Measurements from ENCODE around the gene TAS1R3. TPM values are rescaled to one million over a fixed set of nuclear protein-coding genes. Genes with fewer than 3 reads are reported as not detected.

The TAS1R3 gene
- total RNA-seq: 0.22 and 0.34 TPM in 2 replicates

DNA sequence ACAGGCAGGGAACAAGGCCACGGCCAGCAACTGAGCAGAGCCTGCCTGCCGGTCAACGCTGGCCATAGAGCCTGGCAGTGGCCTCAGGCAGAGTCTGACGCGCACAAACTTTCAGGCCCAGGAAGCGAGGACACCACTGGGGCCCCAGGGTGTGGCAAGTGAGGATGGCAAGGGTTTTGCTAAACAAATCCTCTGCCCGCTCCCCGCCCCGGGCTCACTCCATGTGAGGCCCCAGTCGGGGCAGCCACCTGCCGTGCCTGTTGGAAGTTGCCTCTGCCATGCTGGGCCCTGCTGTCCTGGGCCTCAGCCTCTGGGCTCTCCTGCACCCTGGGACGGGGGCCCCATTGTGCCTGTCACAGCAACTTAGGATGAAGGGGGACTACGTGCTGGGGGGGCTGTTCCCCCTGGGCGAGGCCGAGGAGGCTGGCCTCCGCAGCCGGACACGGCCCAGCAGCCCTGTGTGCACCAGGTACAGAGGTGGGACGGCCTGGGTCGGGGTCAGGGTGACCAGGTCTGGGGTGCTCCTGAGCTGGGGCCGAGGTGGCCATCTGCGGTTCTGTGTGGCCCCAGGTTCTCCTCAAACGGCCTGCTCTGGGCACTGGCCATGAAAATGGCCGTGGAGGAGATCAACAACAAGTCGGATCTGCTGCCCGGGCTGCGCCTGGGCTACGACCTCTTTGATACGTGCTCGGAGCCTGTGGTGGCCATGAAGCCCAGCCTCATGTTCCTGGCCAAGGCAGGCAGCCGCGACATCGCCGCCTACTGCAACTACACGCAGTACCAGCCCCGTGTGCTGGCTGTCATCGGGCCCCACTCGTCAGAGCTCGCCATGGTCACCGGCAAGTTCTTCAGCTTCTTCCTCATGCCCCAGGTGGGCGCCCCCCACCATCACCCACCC lies at the start of gene TAS1R3:
TAS1R3 (plus strand) TSS at position 213 of the 898 bp plus-strand sequence; CDS start at position 279, 66 bp downstream.
- peaks cover 5% of the 10 kb centered on the region for H3K4me1 Mint-ChIP-seq (ENCODE audit: low read depth)
- H3K4me3 Mint-ChIP-seq: no peak within 1 kb of the TSS
- H3K27me3 Mint-ChIP-seq (ENCODE audit: insufficient read depth): no peaks in the 10 kb centered on the region
- no peaks in the 10 kb centered on the region for H3K36me3 Mint-ChIP-seq (ENCODE audit: low read depth)
- intact Hi-C loops (cut with micrococcal nuclease): no loop called here
- no peak within 1 kb of the TSS for H3K27ac Mint-ChIP-seq
- no peak for DNase-seq (ENCODE audit: low spot score)
- H3K9me3 Mint-ChIP-seq: no peaks in the 10 kb centered on the region

DNA sequence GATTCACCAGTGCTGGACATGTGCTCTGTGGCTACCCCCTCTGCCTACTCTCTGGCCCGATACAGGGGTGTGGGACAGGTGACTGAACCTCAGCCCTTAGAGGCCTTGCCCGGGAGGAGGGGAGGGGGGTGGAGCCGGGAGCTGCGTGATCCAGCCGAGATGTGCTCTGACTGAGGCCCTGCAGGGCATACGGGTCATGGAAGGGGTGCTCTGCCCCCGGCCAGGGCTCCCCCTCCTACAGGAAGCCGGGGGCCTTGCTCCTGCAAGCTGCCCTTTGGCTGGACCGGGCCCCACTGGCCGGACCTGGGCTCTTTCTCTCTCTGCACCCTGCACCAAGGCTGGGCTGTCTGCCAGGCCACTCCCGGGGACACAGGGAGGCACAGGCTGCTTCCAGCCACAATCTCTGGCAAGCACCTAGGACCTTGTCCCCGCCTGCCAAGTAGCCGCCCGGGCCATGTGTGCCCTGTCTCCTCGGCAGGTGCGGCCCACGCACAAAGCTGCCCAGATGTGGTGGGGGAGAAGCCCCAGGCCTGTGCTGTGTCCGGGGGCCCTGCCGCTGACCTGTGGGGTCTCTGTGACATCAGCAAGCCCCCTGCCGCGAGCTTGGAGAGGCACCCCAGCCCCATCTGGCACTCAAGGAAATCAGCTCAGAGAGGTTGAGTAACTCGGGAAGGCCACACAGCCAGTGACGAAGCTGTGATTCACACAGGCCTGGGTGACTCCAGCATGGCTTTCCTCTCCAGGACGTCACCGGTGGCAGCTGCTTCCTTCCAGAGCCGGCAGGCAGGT lies 49.4 kb upstream of the TAS1R3 start:
- Mint-ChIP-seq H3K27ac (no peak overlapping the region), H3K27me3 (ENCODE audit: insufficient read depth) (no peaks in the 10 kb centered on the region), H3K4me3 (no peak overlapping the region), H3K4me1 (ENCODE audit: low read depth) (no peaks in the 10 kb centered on the region), H3K9me3 (no peaks in the 10 kb centered on the region), H3K36me3 (ENCODE audit: low read depth) (no peaks in the 10 kb centered on the region)
- no peak for DNase-seq (ENCODE audit: low spot score)
- intact Hi-C loops (cut with micrococcal nuclease): no loop called here

DNA sequence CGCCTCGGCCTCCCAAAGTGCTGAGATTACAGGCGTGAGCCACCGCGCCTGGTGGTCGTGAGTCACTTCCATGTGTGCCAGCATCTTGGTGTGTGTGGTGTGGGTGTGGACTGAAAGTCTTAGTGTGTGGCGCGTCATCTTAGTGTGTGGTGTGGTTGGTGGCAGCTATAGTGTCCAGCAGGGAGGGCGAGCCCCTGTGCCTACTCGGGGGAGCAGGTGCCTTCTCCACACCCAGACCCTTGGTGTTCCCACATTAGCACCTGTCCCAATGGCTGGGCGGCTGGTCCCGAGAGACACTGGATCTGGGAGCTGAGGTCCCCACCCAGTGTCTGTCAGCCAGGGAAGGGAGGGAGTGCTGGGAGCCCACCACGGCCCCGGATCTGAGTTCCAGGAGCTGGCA lies 48.1 kb upstream of the TAS1R3 start:
- Mint-ChIP-seq H3K27ac (no peak overlapping the region), H3K27me3 (ENCODE audit: insufficient read depth) (no peaks in the 10 kb centered on the region), H3K4me3 (no peak overlapping the region), H3K9me3 (no peaks in the 10 kb centered on the region), H3K36me3 (ENCODE audit: low read depth) (no peaks in the 10 kb centered on the region), H3K4me1 (ENCODE audit: low read depth) (no peaks in the 10 kb centered on the region)
- intact Hi-C loops (cut with micrococcal nuclease): no loop called here
- DNase-seq (ENCODE audit: low spot score): no peak

DNA sequence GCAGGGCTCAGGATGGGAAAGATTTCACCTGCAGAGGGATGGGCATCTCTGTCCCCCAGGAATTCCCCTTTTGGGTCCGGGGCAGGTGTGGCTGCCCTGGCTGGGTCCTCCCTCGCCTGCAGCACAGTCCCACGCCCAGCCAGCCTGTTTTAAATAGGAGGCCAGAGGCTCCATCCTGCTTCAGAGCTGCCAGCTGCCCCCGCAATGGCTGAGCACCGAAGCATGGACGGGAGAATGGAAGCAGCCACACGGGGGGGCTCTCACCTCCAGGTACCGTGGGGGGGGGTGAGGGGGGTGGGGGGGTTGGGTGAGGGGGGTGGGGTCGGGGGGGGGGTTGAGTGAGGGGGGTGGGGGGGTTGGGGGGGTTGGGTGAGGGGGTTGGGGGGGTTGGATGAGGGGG lies 47.3 kb upstream of the TAS1R3 start:
- H3K27ac Mint-ChIP-seq: no peak overlapping the region
- no peak for DNase-seq (ENCODE audit: low spot score)
- no peaks in the 10 kb centered on the region for H3K27me3 Mint-ChIP-seq (ENCODE audit: insufficient read depth)
- H3K4me3 Mint-ChIP-seq: no peak overlapping the region
- H3K36me3 Mint-ChIP-seq (ENCODE audit: low read depth): no peaks in the 10 kb centered on the region
- intact Hi-C loops (cut with micrococcal nuclease): no loop called here
- H3K9me3 Mint-ChIP-seq: no peaks in the 10 kb centered on the region
- no peaks in the 10 kb centered on the region for H3K4me1 Mint-ChIP-seq (ENCODE audit: low read depth)

DNA sequence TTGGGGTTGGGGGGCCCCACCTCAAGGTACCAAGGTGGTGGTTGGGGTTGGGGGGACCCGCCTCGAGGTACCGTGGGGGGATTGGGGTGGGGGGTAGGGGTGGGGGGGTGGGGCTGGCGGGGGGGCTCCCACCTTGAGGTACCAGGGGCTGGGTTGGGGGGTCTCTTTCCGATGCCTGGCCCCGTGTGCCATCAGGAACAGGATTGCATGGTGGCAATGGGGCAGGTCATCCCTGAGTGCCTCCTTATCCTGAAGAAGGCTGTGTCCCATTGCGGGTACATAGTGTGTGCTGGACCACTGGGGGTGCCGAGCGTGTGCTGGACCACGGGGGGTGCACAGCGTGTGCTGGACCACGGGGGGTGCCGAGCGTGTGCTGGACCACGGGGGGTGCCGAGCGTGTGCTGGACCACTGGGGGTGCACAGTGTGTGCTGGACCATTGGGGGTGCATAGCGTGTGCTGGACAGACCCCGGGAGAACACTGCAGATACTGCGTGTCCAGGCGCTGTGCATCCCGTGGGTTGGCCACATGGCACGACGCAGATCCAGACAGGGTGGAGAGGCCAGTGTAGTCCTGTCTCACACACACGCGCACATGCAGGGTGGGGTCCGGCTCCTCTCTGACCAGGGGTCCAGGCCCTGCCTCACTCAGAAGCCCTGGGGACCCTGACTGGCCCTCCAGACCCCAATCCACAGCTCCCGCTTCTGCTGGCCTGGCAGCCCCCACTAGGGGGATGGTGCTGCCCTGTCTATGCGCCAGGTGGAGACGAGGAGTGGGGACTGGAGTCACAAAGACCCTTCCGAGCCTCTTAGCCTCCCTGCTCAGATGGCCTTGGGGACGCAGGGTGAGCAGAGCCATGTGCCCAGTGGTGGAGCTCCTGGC lies 46.6 kb upstream of the TAS1R3 start:
- H3K4me3 Mint-ChIP-seq: no peak overlapping the region
- H3K36me3 Mint-ChIP-seq (ENCODE audit: low read depth): no peaks in the 10 kb centered on the region
- H3K27ac Mint-ChIP-seq: no peak overlapping the region
- no peaks in the 10 kb centered on the region for H3K27me3 Mint-ChIP-seq (ENCODE audit: insufficient read depth)
- intact Hi-C loops (cut with micrococcal nuclease): no loop called here
- no peaks in the 10 kb centered on the region for H3K9me3 Mint-ChIP-seq
- DNase-seq (ENCODE audit: low spot score): no peak
- no peaks in the 10 kb centered on the region for H3K4me1 Mint-ChIP-seq (ENCODE audit: low read depth)

DNA sequence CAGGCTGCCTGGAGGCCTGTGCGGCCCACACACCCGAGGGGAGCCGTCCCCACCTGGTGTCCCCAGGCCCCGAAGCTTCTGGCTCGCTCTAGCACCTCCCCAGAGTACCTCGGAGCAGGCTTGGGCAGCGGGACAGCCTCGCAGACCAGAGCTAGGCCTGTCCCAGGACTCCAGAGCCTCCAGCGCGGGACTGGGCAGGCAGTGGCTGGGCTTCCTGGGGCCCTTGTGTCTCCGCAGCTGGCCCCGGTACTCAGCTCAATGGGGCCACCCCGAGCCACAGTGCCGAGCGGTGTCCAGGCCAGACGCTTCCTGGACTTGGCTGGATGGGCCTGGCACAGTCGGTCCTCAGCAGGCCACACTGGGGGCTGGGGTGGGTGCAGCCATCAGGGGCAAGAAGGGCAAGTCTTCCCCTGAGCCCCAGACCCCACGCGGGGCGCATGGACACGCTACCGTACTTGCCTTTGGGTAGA lies 45.9 kb upstream of the TAS1R3 start:
- Mint-ChIP-seq H3K36me3 (ENCODE audit: low read depth) (no peaks in the 10 kb centered on the region), H3K4me1 (ENCODE audit: low read depth) (no peaks in the 10 kb centered on the region), H3K27ac (no peak overlapping the region), H3K4me3 (no peak overlapping the region), H3K27me3 (ENCODE audit: insufficient read depth) (no peaks in the 10 kb centered on the region), H3K9me3 (no peaks in the 10 kb centered on the region)
- intact Hi-C loops (cut with micrococcal nuclease): no loop called here
- no peak for DNase-seq (ENCODE audit: low spot score)

DNA sequence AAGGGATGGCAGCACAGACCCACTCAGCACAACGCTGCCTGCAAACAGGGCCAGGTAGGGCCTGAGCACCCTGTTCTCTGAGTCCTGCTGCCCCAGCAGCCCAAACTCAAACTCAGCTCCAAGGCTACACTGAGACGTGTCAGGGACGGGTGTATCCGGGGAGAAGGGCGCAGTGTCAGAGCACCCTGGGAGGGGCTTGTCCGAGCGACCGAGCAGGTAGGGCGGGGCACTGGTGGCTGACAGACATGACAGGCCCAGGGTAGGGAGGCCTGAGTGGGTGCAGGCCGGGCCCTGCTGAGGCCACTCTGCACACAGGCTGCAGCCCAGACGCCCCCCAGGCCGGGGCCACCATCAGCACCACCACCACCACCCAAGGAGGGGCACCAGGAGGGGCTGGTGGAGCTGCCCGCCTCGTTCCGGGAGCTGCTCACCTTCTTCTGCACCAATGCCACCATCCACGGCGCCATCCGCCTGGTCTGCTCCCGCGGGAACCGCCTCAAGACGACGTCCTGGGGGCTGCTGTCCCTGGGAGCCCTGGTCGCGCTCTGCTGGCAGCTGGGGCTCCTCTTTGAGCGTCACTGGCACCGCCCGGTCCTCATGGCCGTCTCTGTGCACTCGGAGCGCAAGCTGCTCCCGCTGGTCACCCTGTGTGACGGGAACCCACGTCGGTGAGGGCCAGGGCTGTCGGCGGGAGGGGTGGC lies 45.3 kb upstream of the TAS1R3 start:
- Mint-ChIP-seq H3K9me3 (no peaks in the 10 kb centered on the region), H3K4me1 (ENCODE audit: low read depth) (no peaks in the 10 kb centered on the region), H3K4me3 (no peak overlapping the region), H3K27ac (no peak overlapping the region), H3K36me3 (ENCODE audit: low read depth) (no peaks in the 10 kb centered on the region), H3K27me3 (ENCODE audit: insufficient read depth) (no peaks in the 10 kb centered on the region)
- intact Hi-C loops (cut with micrococcal nuclease): no loop called here
- no peak for DNase-seq (ENCODE audit: low spot score)

DNA sequence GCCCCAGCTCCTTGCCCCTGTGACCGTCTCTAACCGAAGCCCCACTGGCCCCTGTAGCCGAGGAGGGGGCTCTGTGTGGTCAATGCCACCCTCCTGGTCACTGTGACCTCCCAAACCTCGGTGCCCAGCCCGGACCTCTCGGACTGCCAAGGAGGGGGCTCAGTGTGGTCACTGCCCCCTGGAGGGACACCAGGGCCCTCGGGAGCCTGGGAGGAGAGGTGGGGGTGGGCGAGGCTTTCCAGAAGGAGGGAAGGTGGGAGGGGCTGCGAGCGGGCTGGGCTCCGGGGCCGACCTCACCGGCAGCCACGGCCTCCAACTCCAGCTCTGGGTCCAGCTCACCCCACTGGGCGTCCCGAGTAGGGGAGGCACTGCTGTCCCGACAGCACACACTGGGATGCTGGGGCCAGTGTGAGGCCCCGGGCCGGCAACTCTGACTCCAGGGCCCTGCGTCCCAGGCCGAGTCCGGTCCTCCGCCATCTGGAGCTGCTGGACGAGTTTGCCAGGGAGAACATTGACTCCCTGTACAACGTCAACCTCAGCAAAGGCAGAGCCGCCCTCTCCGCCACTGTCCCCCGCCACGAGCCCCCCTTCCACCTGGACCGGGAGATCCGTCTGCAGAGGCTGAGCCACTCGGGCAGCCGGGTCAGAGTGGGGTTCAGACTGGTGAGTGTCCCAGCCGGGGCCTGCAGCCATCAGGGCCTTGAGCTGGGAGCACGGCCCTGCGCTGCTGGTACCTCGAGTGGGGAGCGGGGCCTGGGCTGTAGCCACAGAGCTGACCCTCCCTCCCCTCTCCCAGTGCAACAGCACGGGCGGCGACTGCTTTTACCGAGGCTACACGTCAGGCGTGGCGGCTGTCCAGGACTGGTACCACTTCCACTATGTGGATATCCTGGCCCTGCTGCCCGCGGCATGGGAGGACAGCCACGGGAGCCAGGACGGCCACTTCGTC lies 44.5 kb upstream of the TAS1R3 start:
- Mint-ChIP-seq H3K4me1 (ENCODE audit: low read depth) (no peaks in the 10 kb centered on the region), H3K27me3 (ENCODE audit: insufficient read depth) (no peaks in the 10 kb centered on the region), H3K9me3 (no peaks in the 10 kb centered on the region), H3K4me3 (no peak overlapping the region), H3K27ac (no peak overlapping the region), H3K36me3 (ENCODE audit: low read depth) (no peaks in the 10 kb centered on the region)
- no peak for DNase-seq (ENCODE audit: low spot score)
- intact Hi-C loops (cut with micrococcal nuclease): no loop called here

DNA sequence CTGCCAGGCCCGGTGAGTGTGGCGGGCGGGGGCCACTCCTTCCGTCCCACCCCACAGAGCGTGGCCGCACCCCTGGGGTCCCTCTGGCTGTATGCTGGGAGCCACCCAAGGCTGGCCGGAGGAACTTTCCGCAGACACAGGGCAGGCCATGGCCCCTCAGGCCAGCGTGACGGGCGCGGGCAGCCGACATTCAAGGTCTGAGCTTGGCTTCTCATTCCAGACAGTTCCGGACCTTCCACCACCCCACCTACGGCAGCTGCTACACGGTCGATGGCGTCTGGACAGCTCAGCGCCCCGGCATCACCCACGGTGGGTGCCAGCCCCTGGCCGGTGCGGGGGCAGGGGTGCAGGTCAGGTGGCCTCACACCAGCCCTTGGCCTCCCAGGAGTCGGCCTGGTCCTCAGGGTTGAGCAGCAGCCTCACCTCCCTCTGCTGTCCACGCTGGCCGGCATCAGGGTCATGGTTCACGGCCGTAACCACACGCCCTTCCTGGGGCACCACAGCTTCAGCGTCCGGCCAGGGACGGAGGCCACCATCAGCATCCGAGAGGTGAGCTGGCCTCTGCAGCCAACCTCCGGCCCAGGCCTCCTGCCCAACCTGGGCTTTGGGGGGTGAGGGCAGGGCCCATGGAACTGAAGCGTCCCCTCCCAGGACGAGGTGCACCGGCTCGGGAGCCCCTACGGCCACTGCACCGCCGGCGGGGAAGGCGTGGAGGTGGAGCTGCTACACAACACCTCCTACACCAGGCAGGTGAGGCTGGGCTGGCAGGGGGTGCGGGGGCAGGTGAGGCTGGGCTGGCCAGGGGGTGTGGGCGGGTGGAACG lies 43.6 kb upstream of the TAS1R3 start:
- no peaks in the 10 kb centered on the region for H3K36me3 Mint-ChIP-seq (ENCODE audit: low read depth)
- H3K4me1 Mint-ChIP-seq (ENCODE audit: low read depth): no peaks in the 10 kb centered on the region
- H3K9me3 Mint-ChIP-seq: no peaks in the 10 kb centered on the region
- no peak overlapping the region for H3K27ac Mint-ChIP-seq
- no peak overlapping the region for H3K4me3 Mint-ChIP-seq
- no peak for DNase-seq (ENCODE audit: low spot score)
- intact Hi-C loops (cut with micrococcal nuclease): no loop called here
- no peaks in the 10 kb centered on the region for H3K27me3 Mint-ChIP-seq (ENCODE audit: insufficient read depth)

DNA sequence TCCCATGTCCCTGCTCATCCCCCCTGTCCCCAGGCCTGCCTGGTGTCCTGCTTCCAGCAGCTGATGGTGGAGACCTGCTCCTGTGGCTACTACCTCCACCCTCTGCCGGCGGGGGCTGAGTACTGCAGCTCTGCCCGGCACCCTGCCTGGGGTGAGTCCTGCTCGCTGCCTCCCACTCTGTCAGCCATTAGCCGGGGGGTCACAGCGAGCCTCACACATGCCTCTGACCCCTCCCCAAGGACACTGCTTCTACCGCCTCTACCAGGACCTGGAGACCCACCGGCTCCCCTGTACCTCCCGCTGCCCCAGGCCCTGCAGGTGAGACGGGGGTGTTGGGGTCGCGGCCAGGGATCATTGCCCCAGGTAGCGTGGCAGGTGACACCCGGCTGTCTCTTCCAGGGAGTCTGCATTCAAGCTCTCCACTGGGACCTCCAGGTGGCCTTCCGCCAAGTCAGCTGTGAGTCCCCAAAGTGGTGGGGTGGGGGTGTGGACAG lies 40.8 kb upstream of the TAS1R3 start:
- no peaks in the 10 kb centered on the region for H3K9me3 Mint-ChIP-seq
- intact Hi-C loops (cut with micrococcal nuclease): loop anchor here (2.0 to 5.0 kb wide), 2 partner anchors 167 to 308 kb away; partner anchors contain the start of gene PERM1
- no peaks in the 10 kb centered on the region for H3K27me3 Mint-ChIP-seq (ENCODE audit: insufficient read depth)
- no peaks in the 10 kb centered on the region for H3K36me3 Mint-ChIP-seq (ENCODE audit: low read depth)
- H3K4me3 Mint-ChIP-seq: no peak overlapping the region
- H3K4me1 Mint-ChIP-seq (ENCODE audit: low read depth): no peaks in the 10 kb centered on the region
- peak overlapping the region; percentile 29 for H3K27ac Mint-ChIP-seq
- peak; percentile 62 for DNase-seq (ENCODE audit: low spot score)

Data from activated T-helper 1 cell treated with anti-CD3 and anti-CD28 coated beads, Interleukin-12 subunit alpha, Interleukin-12 subunit beta, Interleukin-2, Interleukin-4 antibody, amounts not matched to agents 30 ng/mL and 10 ng/mL and 1 ng/mL, durations not matched to agents 14 hours and 24 hours and 36 hours (primary cell).